K562 (cell line): ENCODE data around the gene WDR86. TPM values are rescaled to one million over a fixed set of nuclear protein-coding genes. Genes with fewer than 3 reads are reported as not detected.

Experiments
- ATAC-seq: fragments of 200-7000 bp; cut with Tn5 transposase; 3 replicates; pipeline ENCODE4 v1.9.1; 2020; ENCODE audit warnings: moderate library complexity
- BruUV-seq: library from RNA; stranded (reverse); fragments of 400-500 nt; replicated peaks from 2 replicates; lab custom pipeline; 2021; lab: Mats Ljungman, UMichigan
- CTCF ChIA-PET: fragments of 300-600 bp; formaldehyde crosslinking; extraction: SDS; loops from one replicate; lab custom pipeline; 2021; ENCODE audit warnings: low intra/inter-chr PET ratio; lab: Yijun Ruan, JAX
- POLR2A ChIA-PET: fragments of 300-600, 350-650 bp; sonication (Branson Sonifier 250); formaldehyde crosslinking; extraction: SDS; loops from one replicate; lab custom pipeline; 2021; ENCODE audit warnings: antibody characterized with exemption, inconsistent platforms; lab: Yijun Ruan, JAX
- DNase-seq, 4 experiments: peaks; one replicate each; pipeline versions ENCODE4 v3.0.0 to v3.0.0-alpha.2; 2011 to 2018; ENCODE audit warnings: low spot score in 3 of 4, mixed read lengths in 3 of 4; ENCODE audit errors: extremely low read depth in 1 of 4
- FAIRE-seq: peaks from 2 replicates; lab custom pipeline; 2011; peaks lifted over from hg19 to GRCh38; lab: Jason Lieb, UNC
- H2AFZ ChIP-seq: 2 replicates; pipeline ENCODE4 v1.6.0; 2011; ENCODE audit warnings: low read depth, low read length, control low read depth, inconsistent platforms
- H3K27ac ChIP-seq: fragments of 200-600 bp; 3 replicates; pipeline ENCODE4 v1.8.0; 2011; ENCODE audit warnings: low read depth, mild to moderate bottlenecking, control low read depth, inconsistent platforms, low read length, moderate library complexity, mixed read lengths; ENCODE audit errors: extremely low read depth
- H3K27me3 ChIP-seq, 2 experiments: fragments of 300-600 bp in 1 of 2; 2 replicates in 1 of 2; 3 replicates in 1 of 2; pipeline versions ENCODE4 v1.6.0 to v1.8.0; 2011; ENCODE audit warnings: inconsistent platforms in 2 of 2, low read length in 2 of 2, mild to moderate bottlenecking in 1 of 2, mixed read lengths in 1 of 2, moderate library complexity in 1 of 2; ENCODE audit not compliant: control insufficient read depth in 2 of 2, insufficient read depth in 2 of 2
- H3K36me3 ChIP-seq: fragments of 300-600 bp; 3 replicates; pipeline ENCODE4 v1.8.0; 2011; ENCODE audit warnings: mild to moderate bottlenecking, low read length, inconsistent platforms; ENCODE audit not compliant: control insufficient read depth, insufficient read depth
- H3K4me1 ChIP-seq, 2 experiments: fragments of 200-600 bp in 1 of 2; replicated peaks in 1 of 2; 2 replicates in 1 of 2; 3 replicates in 1 of 2; pipeline versions ENCODE4 v1.5.1 to v1.8.0; 2011; ENCODE audit warnings: inconsistent platforms in 2 of 2, low read length in 2 of 2, mild to moderate bottlenecking in 1 of 2, mixed read lengths in 1 of 2, moderate library complexity in 1 of 2; ENCODE audit not compliant: control insufficient read depth in 2 of 2, insufficient read depth in 2 of 2
- H3K4me2 ChIP-seq: 2 replicates; pipeline ENCODE4 v1.6.1; 2011; ENCODE audit warnings: low read length, control low read depth, inconsistent platforms, mixed read lengths; ENCODE audit not compliant: insufficient read depth
- H3K4me3 ChIP-seq: fragments of 200-600 bp; sonication (generic), shearing (Covaris generic); 2 replicates; pipeline ENCODE4 v1.5.1; 2016; ENCODE audit warnings: control low read depth, inconsistent platforms
- H3K79me2 ChIP-seq: fragments of 200-600 bp; 3 replicates; pipeline ENCODE4 v1.8.0; 2011; ENCODE audit warnings: low read length, inconsistent platforms; ENCODE audit not compliant: control insufficient read depth, insufficient read depth
- H3K9ac ChIP-seq, 2 experiments: 2 replicates each; pipeline versions ENCODE4 v1.6.0 to v1.6.1; 2011; ENCODE audit warnings: low read depth in 2 of 2, low read length in 2 of 2, control low read depth in 1 of 2, inconsistent platforms in 1 of 2, mild to moderate bottlenecking in 1 of 2, mixed read lengths in 1 of 2; ENCODE audit not compliant: insufficient read depth in 1 of 2
- H3K9me1 ChIP-seq: one replicate; pipeline ENCODE4 v1.6.0; 2011; ENCODE audit warnings: inconsistent platforms, mild to moderate bottlenecking, low read length, moderate library complexity; ENCODE audit not compliant: control insufficient read depth, insufficient read depth
- H3K9me3 ChIP-seq: replicated peaks from 2 replicates; pipeline ENCODE4 v1.5.1; 2011; ENCODE audit warnings: low read depth, low read length, inconsistent platforms; ENCODE audit not compliant: control insufficient read depth, insufficient read depth
- H4K20me1 ChIP-seq: replicated peaks from 2 replicates; pipeline ENCODE4 v1.6.1; 2011; ENCODE audit warnings: low read length, inconsistent platforms, mixed read lengths; ENCODE audit not compliant: control insufficient read depth, insufficient read depth
- CEBPB ChIP-seq: fragments of 450-650 bp; IDR thresholded peaks from 2 replicates; pipeline ENCODE4 v1.6.1; 2016; ENCODE audit warnings: missing genetic modification characterization, missing compliant biosample characterization
- CEBPG ChIP-seq, 3 experiments: fragments of 200-800 bp in 1 of 3; sonication (Bioruptor generic) in 1 of 3; sonication (generic) in 1 of 3; formaldehyde crosslinking in 1 of 3; IDR thresholded peaks in 2 of 3; conservative IDR thresholded peaks in 1 of 3; 2 replicates each; pipeline versions ENCODE4 v1.6.1 to v1.8.0; 2016 to 2022; ENCODE audit warnings: missing compliant biosample characterization in 2 of 3, missing genetic modification characterization in 2 of 3, mild to moderate bottlenecking in 1 of 3, missing genetic modification reagents in 1 of 3
- CSDE1 ChIP-seq, 2 experiments: fragments of 450-650 bp; IDR thresholded peaks; 2 replicates each; pipeline ENCODE4 v1.6.1; 2016; ENCODE audit warnings: mild to moderate bottlenecking in 1 of 2
- PHF20 ChIP-seq: fragments of 450-650 bp; IDR thresholded peaks from 2 replicates; pipeline ENCODE4 v1.6.1; 2018; ENCODE audit not compliant: partially characterized antibody
- WGBS: fragments of 100-300 bp; shearing (Covaris generic); methylation state at CpG from one replicate; pipeline ENCODE4 v1.1.6; 2016; ENCODE audit warnings: low coverage, mixed read lengths; ENCODE audit not compliant: insufficient coverage; ENCODE audit errors: missing lambda C conversion rate; 5-methylcytosine and 5-hydroxymethylcytosine counted together
- in situ Hi-C: fragments of 300-500 bp; cut with MboI; formaldehyde crosslinking; loops from 4 replicates; pipeline ENCODE4 v1.15.0; 2018; ENCODE audit warnings: inconsistent platforms, mixed read lengths
- intact Hi-C: fragments of 100-400 bp; cut with micrococcal nuclease; formaldehyde crosslinking; loops from 2 replicates; pipeline ENCODE4 v1.14.2; 2022
- polyA plus RNA-seq, 8 experiments: library from polyadenylated mRNA; depleted of rRNA in 4 of 8; stranded (reverse) in 5 of 8; unstranded in 3 of 8; fragments of >200 nt; fragmentation: Nextera tagmentation in 2 of 8; fragmentation: Illumina TruSeq in 1 of 8; extraction: Ambion mirVana in 2 of 8; extraction: Trizol in 1 of 8; gene quantifications; 2 replicates each; pipeline versions ENCODE4 v1.2.1 to v1.2.3, GENCODE V29; 2011 to 2014; ENCODE audit warnings: inconsistent platforms in 1 of 8, missing spikeins in 1 of 8
- total RNA-seq, 7 experiments: library from RNA; depleted of rRNA in 6 of 7; stranded (reverse); fragments of >200 nt in 6 of 7; fragmentation: Illumina TruSeq in 2 of 7; extraction: Trizol in 2 of 7; gene quantifications; 2 replicates each; pipeline versions ENCODE4 v1.2.1 to v1.2.3, GENCODE V29; 2011 to 2021; ENCODE audit warnings: low replicate concordance in 1 of 7

WDR86 gene
- total and polyA plus RNA-seq, 9 of the 15 experiments (the other 6 are each of a cell fraction or from before 2014, with no cell fraction given): 0.24 TPM; not detected in 8

- Histone ChIP-seq H3K4me3 (no peak overlapping the region), H3K27ac (no peak overlapping the region), H3K9me1 (no peaks in the 10 kb centered on the region), H3K27me3 (peaks cover 4 to 44% of the 10 kb centered on the region in 2 experiments; a peak in 4 of 5 replicates), H3K4me1 (peaks cover 0 to 17% of the 10 kb centered on the region in 2 experiments; a peak in 3 of 5 replicates), H3K4me2 (no peak overlapping the region), H3K79me2 (no peaks in the 10 kb centered on the region), H3K9ac (no peak overlapping the region), H2AFZ (no peak overlapping the region), H3K36me3 (no peaks in the 10 kb centered on the region), H4K20me1 (0 out of 2 replicates have a peak, but pooled peaks cover 4% of the 10 kb centered on the region), H3K9me3 (peaks cover 13% of the 10 kb centered on the region)
- WGBS: 28% methylated on average over 7 of the region's 7 CpGs
- intact Hi-C loops: no loop called here
- FAIRE-seq (no peak), ATAC-seq (no peak), DNase-seq (no peak)
- no TSS peak for BruUV-seq
- in situ Hi-C loops: no loop called here
- POLR2A ChIA-PET: interaction anchor here (1.7 kb wide), 1 partner anchor 18 kb away, joined by 3 read pairs; no protein-coding TSS in a partner anchor
- CTCF ChIA-PET: interaction anchor here (0.5 kb wide), 1 partner anchor 23 kb away, joined by 4 read pairs; no protein-coding TSS in a partner anchor
- TF ChIP-seq PHF20 (no peak), CEBPB (peak; percentile 90), CEBPG (CRISPR knock-in tag; IDR thresholded peaks at IDR 0.05) (0 out of 2 replicates have a peak, but pooled peaks have one; percentile 31), CEBPG (tag; conservative IDR thresholded peaks at IDR 0.05 in 1 of 2, IDR thresholded peaks at IDR 0.05 in 1 of 2) (peak; percentile 68), CSDE1 (IDR thresholded peaks at IDR 0.05) (no peak)
Observed at GRCh38 chr7:151425670-151426440, 16.0 kb upstream of the WDR86 start.
